ENCODE measurements around the gene PDHB. TPM values are rescaled to one million over a fixed set of nuclear protein-coding genes. Genes with fewer than 3 reads are reported as not detected.

The PDHB gene
- total RNA-seq, 4 donors from 2014 or later, result 131 to 195 (median 169) TPM

- Histone ChIP-seq H3K36me3 (no peaks in the 10 kb centered on the region), H3K4me1 (peaks cover 8 to 14% of the 10 kb centered on the region in 2 donors), H3K9me3 (no peaks in the 10 kb centered on the region), H3K27ac (peak overlapping the region in 3 of 4 donors; percentile 47 to 59 (median 54)), H3K27me3 (no peaks in the 10 kb centered on the region), H3K4me3 (no peak overlapping the region)
- intact Hi-C loops (cut with DNase I; ENCODE audit: low total_unique reads) (no loop called here), in situ Hi-C loops (cut with MboI; ENCODE audit: low sequenced_read_pairs in 4 of 4) (no loop called here)
- TF ChIP-seq, protein P1, sequence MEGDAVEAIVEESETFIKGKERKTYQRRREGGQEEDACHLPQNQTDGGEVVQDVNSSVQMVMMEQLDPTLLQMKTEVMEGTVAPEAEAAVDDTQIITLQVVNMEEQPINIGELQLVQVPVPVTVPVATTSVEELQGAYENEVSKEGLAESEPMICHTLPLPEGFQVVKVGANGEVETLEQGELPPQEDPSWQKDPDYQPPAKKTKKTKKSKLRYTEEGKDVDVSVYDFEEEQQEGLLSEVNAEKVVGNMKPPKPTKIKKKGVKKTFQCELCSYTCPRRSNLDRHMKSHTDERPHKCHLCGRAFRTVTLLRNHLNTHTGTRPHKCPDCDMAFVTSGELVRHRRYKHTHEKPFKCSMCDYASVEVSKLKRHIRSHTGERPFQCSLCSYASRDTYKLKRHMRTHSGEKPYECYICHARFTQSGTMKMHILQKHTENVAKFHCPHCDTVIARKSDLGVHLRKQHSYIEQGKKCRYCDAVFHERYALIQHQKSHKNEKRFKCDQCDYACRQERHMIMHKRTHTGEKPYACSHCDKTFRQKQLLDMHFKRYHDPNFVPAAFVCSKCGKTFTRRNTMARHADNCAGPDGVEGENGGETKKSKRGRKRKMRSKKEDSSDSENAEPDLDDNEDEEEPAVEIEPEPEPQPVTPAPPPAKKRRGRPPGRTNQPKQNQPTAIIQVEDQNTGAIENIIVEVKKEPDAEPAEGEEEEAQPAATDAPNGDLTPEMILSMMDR (IDR thresholded peaks at IDR 0.05 in 4 of 5, conservative IDR thresholded peaks at IDR 0.05 in 1 of 5), result no peak
- TF ChIP-seq POLR2A (IDR thresholded peaks at IDR 0.05), result no peak
- DNase-seq (no peak), ATAC-seq (no peak)
Observed at GRCh38 chr3:58470363-58471024, 36.9 kb upstream of the PDHB start.

- H3K27ac ChIP-seq, result no peak overlapping the region
- no peaks in the 10 kb centered on the region for H3K27me3 ChIP-seq
- in situ Hi-C loops (cut with MboI; ENCODE audit: low sequenced_read_pairs in 4 of 4) (loop anchor here in 2 of 4 donors (10.0 kb wide), 1 partner anchor 66 kb away; the partner anchor contains the start of gene ACOX2 (in 2 of the 2)), intact Hi-C loops (cut with DNase I; ENCODE audit: low total_unique reads) (no loop called here)
- no peak overlapping the region for H3K4me3 ChIP-seq
- no peak for ATAC-seq
- H3K4me1 ChIP-seq, result peaks cover 8 to 14% of the 10 kb centered on the region in 2 donors
- no peaks in the 10 kb centered on the region for H3K9me3 ChIP-seq
- no peak for TF ChIP-seq POLR2A (IDR thresholded peaks at IDR 0.05)
- TF ChIP-seq, protein P1 (IDR thresholded peaks at IDR 0.05 in 4 of 5, conservative IDR thresholded peaks at IDR 0.05 in 1 of 5), result no peak
- no peaks in the 10 kb centered on the region for H3K36me3 ChIP-seq
- DNase-seq, result no peak
Observed at GRCh38 chr3:58469096-58469495, 35.5 kb upstream of the PDHB start.

DNA sequence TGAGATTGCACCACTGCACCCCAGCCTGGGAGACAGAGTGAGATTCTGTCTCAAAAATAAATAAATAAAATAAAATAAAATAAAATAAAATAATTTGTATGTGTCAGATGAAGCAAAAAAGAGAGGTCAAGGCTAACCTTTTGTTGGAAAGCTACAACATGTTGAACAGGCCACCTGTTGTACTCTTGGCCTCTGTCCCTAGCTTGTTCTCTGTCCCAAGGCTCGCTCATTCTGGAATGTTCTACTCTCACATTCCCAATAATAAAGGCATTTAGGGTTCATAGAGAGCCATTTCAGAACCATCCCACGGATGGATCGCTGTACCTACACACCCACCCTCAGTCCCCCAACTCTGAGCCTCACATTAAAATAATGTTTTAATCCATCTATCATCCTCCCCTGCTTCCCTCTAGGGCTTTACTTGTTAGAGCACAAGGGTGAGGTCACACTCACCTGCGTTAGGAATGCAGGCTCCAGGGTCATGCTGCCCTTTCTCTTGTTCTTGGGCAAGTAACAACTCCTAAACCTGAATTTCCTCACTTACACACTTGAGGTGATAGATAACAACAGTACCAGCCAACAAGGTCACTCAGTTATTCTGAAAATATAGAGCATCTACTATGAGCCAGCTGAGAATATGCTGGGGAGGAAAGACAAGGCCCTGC lies 33.4 kb upstream of the PDHB start:
- ATAC-seq, result no peak
- DNase-seq, result no peak
- Histone ChIP-seq H3K36me3 (no peaks in the 10 kb centered on the region), H3K27ac (peak overlapping the region in 1 of 4 donors; percentile 47), H3K4me3 (no peak overlapping the region), H3K27me3 (no peaks in the 10 kb centered on the region), H3K9me3 (no peaks in the 10 kb centered on the region), H3K4me1 (peaks cover 22 to 28% of the 10 kb centered on the region in 2 donors)
- intact Hi-C loops (cut with DNase I; ENCODE audit: low total_unique reads) (no loop called here), in situ Hi-C loops (cut with MboI; ENCODE audit: low sequenced_read_pairs in 4 of 4) (loop anchor here in 2 of 4 donors (10.0 kb wide), 1 partner anchor 68 kb away; the partner anchor contains the start of gene ACOX2 (in 2 of the 2))
- TF ChIP-seq, protein P1 (IDR thresholded peaks at IDR 0.05 in 4 of 5, conservative IDR thresholded peaks at IDR 0.05 in 1 of 5), result no peak
- no peak for TF ChIP-seq POLR2A (IDR thresholded peaks at IDR 0.05)

DNA sequence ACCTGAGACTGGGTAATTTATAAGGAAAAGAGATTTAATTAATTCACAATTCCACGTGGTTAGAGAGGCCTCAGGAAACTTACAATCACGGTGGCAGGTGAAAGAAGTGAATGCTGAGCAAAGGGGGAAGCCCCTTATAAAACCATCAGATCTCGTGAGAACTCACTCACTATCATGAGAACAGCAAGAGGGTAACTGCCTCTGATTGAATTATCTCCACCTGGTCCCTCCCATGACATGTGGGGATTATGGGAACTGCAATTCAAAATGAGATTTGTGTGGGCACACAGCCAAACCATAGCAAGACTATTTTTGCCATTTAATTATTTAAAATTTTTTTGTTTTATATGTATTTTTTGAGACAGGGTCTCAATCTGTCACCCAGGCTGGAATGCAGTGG lies 31.2 kb upstream of the PDHB start:
- no peak overlapping the region for H3K27ac ChIP-seq
- intact Hi-C loops (cut with DNase I; ENCODE audit: low total_unique reads) (no loop called here), in situ Hi-C loops (cut with MboI; ENCODE audit: low sequenced_read_pairs in 4 of 4) (loop anchor here in 2 of 4 donors (10.0 kb wide), 1 partner anchor 70 kb away; the partner anchor contains the start of gene ACOX2 (in 2 of the 2))
- no peaks in the 10 kb centered on the region for H3K9me3 ChIP-seq
- ATAC-seq, result no peak
- no peak overlapping the region for H3K4me3 ChIP-seq
- H3K4me1 ChIP-seq, result peaks cover 17 to 18% of the 10 kb centered on the region in 2 donors
- H3K27me3 ChIP-seq, result no peaks in the 10 kb centered on the region
- DNase-seq, result no peak
- TF ChIP-seq, protein P1 (IDR thresholded peaks at IDR 0.05 in 4 of 5, conservative IDR thresholded peaks at IDR 0.05 in 1 of 5), result no peak
- TF ChIP-seq POLR2A (IDR thresholded peaks at IDR 0.05), result no peak
- no peaks in the 10 kb centered on the region for H3K36me3 ChIP-seq
